ENCODE measurements around the gene CEP135. TPM values are rescaled to one million over a fixed set of nuclear protein-coding genes. Genes with fewer than 3 reads are reported as not detected.

Gene CEP135
- total RNA-seq, 1 experiment from 2014 or later, result 13.9 TPM

DNA sequence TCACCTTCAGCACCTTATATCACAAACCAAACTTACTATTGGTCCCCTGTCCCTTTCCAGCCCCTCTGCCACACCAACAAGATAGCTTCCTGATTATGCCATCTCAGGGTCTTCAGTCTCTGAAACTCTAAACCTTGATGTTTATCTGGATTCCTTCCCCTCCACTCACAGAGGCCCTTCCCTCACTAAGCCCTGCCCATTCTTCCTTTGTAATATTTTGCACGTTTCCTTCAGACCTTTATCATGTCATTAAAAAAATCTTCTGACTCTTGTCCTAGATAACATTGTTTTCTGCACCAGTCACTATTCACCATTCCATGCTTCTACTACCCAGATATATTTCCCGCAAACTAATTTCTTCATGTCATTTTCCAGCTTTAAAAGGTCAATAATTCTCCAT lies 17.7 kb upstream of the CEP135 start:
- no peak overlapping the region for H2BK5ac ChIP-seq (ENCODE audit: insufficient read length, low read length)
- H3K4me1 ChIP-seq (ENCODE audit: insufficient read depth, low read length), result peaks cover 2% of the 10 kb centered on the region; the same call in 1 of the 2 replicates
- no peak overlapping the region for H3K14ac ChIP-seq (ENCODE audit: insufficient read depth, low read length)
- H2AFZ ChIP-seq (ENCODE audit: low read length), result no peak overlapping the region
- no peak overlapping the region for H4K91ac ChIP-seq (ENCODE audit: insufficient read length, low read depth, low read length)
- H3K9me3 Mint-ChIP-seq, result peaks cover 7 to 12% of the 10 kb centered on the region in 2 experiments
- no peak overlapping the region for H3K23ac ChIP-seq (ENCODE audit: insufficient read length, low read depth, low read length)
- H3K4ac ChIP-seq (ENCODE audit: low read depth, low read length), result no peak overlapping the region
- no peak overlapping the region for H3T11ph ChIP-seq (ENCODE audit: low read length)
- no peak overlapping the region for H3K4me3 Mint-ChIP-seq
- H3K27ac Mint-ChIP-seq, result no peak overlapping the region
- TF ChIP-seq CTCF (conservative IDR thresholded peaks at IDR 0.05), result no peak
- no peak overlapping the region for H2BK20ac ChIP-seq (ENCODE audit: low read depth, low read length, poor library complexity, severe bottlenecking)
- H3K18ac ChIP-seq (ENCODE audit: insufficient read length, low read depth, low read length), result no peak overlapping the region
- H4K8ac ChIP-seq (replicated peaks; ENCODE audit: insufficient read length, low read depth, low read length), result no peak overlapping the region
- DNase-seq, result no peak
- peaks cover 1 to 14% (median 3%) of the 10 kb centered on the region in 3 experiments; a peak in 6 of 7 replicates for H3K36me3 Mint-ChIP-seq (ENCODE audit: insufficient read depth in 1 of 3, low read depth in 3 of 3)
- no peaks in the 10 kb centered on the region for H3K27me3 ChIP-seq (ENCODE audit: insufficient read depth, low read length)
- no CpG with 5 or more reads among the region's 2 CpGs for WGBS (ENCODE audit: extremely low coverage, insufficient read length, low lambda C conversion rate)
- H3K56ac ChIP-seq (ENCODE audit: insufficient read length, low read depth, low read length), result no peak overlapping the region
- no peak overlapping the region for H3K4me2 ChIP-seq (ENCODE audit: insufficient read depth, insufficient read length, low read length)
- no peak overlapping the region for H4K5ac ChIP-seq (ENCODE audit: insufficient read length, low read depth, low read length)
- H3K4me1 Mint-ChIP-seq, result peaks cover 19 to 23% of the 10 kb centered on the region in 2 experiments
- no peaks in the 10 kb centered on the region for H4K20me1 ChIP-seq (ENCODE audit: control insufficient read depth, insufficient read depth, insufficient read length)
- H2BK15ac ChIP-seq (ENCODE audit: low read depth, low read length), result no peak overlapping the region
- H3K27ac ChIP-seq (ENCODE audit: insufficient read length, low read depth, low read length), result no peak overlapping the region
- H2BK12ac ChIP-seq (ENCODE audit: insufficient read length, low read depth, low read length), result no peak overlapping the region
- no peak overlapping the region for H2BK120ac ChIP-seq (ENCODE audit: low read depth, low read length, poor library complexity, severe bottlenecking)
- no peaks in the 10 kb centered on the region for H3K9me3 ChIP-seq (ENCODE audit: control insufficient read depth, low read depth, low read length)
- no peak overlapping the region for H3K9ac ChIP-seq (ENCODE audit: extremely low read depth, insufficient read length, low read length)
- H3K79me1 ChIP-seq (ENCODE audit: insufficient read depth, low read depth, low read length, poor library complexity, severe bottlenecking), result no peaks in the 10 kb centered on the region
- H3K79me2 ChIP-seq (ENCODE audit: insufficient read depth, low read length), result no peaks in the 10 kb centered on the region
- no peak overlapping the region for H2AK5ac ChIP-seq (ENCODE audit: insufficient read length, low read length)
- H3K27me3 Mint-ChIP-seq (ENCODE audit: low read depth), result no peaks in the 10 kb centered on the region
- no peaks in the 10 kb centered on the region for H3K23me2 ChIP-seq (ENCODE audit: insufficient read length, low read depth, low read length, poor library complexity, severe bottlenecking)

Measured in H9 (cell line).